ENCODE measurements around the gene PKNOX2. TPM values are rescaled to one million over a fixed set of nuclear protein-coding genes. Genes with fewer than 3 reads are reported as not detected.

PKNOX2 gene
- total and polyA plus RNA-seq, 9 of the 15 experiments (the other 6 are each of a cell fraction or from before 2014, with no cell fraction given): not detected

GRCh38 chr11:125413226-125413625 is 248.7 kb downstream of the PKNOX2 start:
- no peak for TF ChIP-seq BRD9 (IDR thresholded peaks at IDR 0.05; ENCODE audit: low read depth, partially characterized antibody)
- no peak for TF ChIP-seq MTF1 (CRISPR knock-in tag; IDR thresholded peaks at IDR 0.05; ENCODE audit: borderline replicate concordance)
- TF ChIP-seq PTBP1 (IDR thresholded peaks at IDR 0.05; ENCODE audit: low read depth, low read length): no peak
- TF ChIP-seq ZNF354B (CRISPR knock-in tag; IDR thresholded peaks at IDR 0.05): no peak
- no peak for TF ChIP-seq ZNF384 (IDR thresholded peaks at IDR 0.05; ENCODE audit: low read depth, low read length)
- TF ChIP-seq ZNF444 (CRISPR knock-in tag; IDR thresholded peaks at IDR 0.05): no peak
- TF ChIP-seq SIN3A (IDR thresholded peaks at IDR 0.05; ENCODE audit: borderline replicate concordance in 2 of 2, control insufficient read depth in 1 of 2, low read depth in 2 of 2, low read length in 2 of 2): no peak
- Histone ChIP-seq H4K20me1 (replicated peaks; ENCODE audit: control insufficient read depth, insufficient read depth, low read length) (no peaks in the 10 kb centered on the region; the same call in 1 of the 2 replicates), H3K4me2 (ENCODE audit: insufficient read depth, low read length) (no peak overlapping the region), H3K9me1 (ENCODE audit: control insufficient read depth, insufficient read depth, low read length) (no peaks in the 10 kb centered on the region), H3K4me1 (replicated peaks in 1 of 2; ENCODE audit: control insufficient read depth in 2 of 2, insufficient read depth in 2 of 2, low read length in 2 of 2) (peaks cover 0 to 2% of the 10 kb centered on the region in 2 experiments; a peak in 1 of 5 replicates), H3K9me3 (replicated peaks; ENCODE audit: control insufficient read depth, insufficient read depth, low read depth, low read length) (no peaks in the 10 kb centered on the region), H3K27ac (ENCODE audit: extremely low read depth, low read depth, low read length) (no peak overlapping the region), H3K79me2 (ENCODE audit: control insufficient read depth, insufficient read depth, low read length) (no peaks in the 10 kb centered on the region), H3K9ac (ENCODE audit: insufficient read depth in 1 of 2, low read depth in 2 of 2, low read length in 2 of 2) (no peak overlapping the region), H3K4me3 (no peak overlapping the region), H2AFZ (ENCODE audit: low read depth, low read length) (no peak overlapping the region), H3K36me3 (ENCODE audit: control insufficient read depth, insufficient read depth, low read length) (no peaks in the 10 kb centered on the region), H3K27me3 (ENCODE audit: control insufficient read depth in 2 of 2, insufficient read depth in 2 of 2, low read length in 2 of 2) (peaks cover 48 to 79% of the 10 kb centered on the region in 2 experiments)
- no TSS peak for BruUV-seq (replicated peaks)
- DNase-seq (ENCODE audit: extremely low read depth in 1 of 4, low spot score in 3 of 4) (no peak), FAIRE-seq (no peak), ATAC-seq (no peak)
- CTCF ChIA-PET (ENCODE audit: low intra/inter-chr PET ratio): no interaction called here
- 2% methylated on average over 7 of the region's 7 CpGs for WGBS (ENCODE audit: insufficient coverage, low coverage, missing lambda C conversion rate)
- in situ Hi-C loops (cut with MboI): no loop called here
- intact Hi-C loops (cut with micrococcal nuclease): no loop called here
- POLR2A ChIA-PET: interaction anchor here (0.6 to 1.2 kb wide), 3 partner anchors 16 to 497 kb away, joined by 3 read pairs; no protein-coding TSS in a partner anchor
